CD14-positive monocyte (primary cell): Measurements from ENCODE around the gene RPS5. TPM values are rescaled to one million over a fixed set of nuclear protein-coding genes. Genes with fewer than 3 reads are reported as not detected.

Source experiments
- DNase-seq, 3 donors: peaks; one replicate each; pipeline ENCODE4 v3.0.0-alpha.2; 2011 to 2022
- H2AFZ ChIP-seq: 2 replicates; pipeline ENCODE4 v1.6.0; 2012; ENCODE audit warnings: mild to moderate bottlenecking, low read depth, low read length, inconsistent platforms; ENCODE audit not compliant: insufficient read depth, poor library complexity, severe bottlenecking
- H3K27ac ChIP-seq, 2 donors: 1 replicate in 1 of 2; 2 replicates in 1 of 2; pipeline ENCODE4 v1.5.1; 2012 to 2013; ENCODE audit warnings: low read length in 2 of 2, control low read depth in 1 of 2, inconsistent platforms in 1 of 2, low read depth in 1 of 2, mild to moderate bottlenecking in 1 of 2
- H3K27me3 ChIP-seq, 2 donors: one replicate each; pipeline versions ENCODE4 v1.6.0 to v1.6.1; 2011 to 2013; ENCODE audit warnings: low read length in 2 of 2; ENCODE audit not compliant: control insufficient read depth in 2 of 2, insufficient read depth in 2 of 2
- H3K36me3 ChIP-seq, 2 donors: replicated peaks in 1 of 2; 1 replicate in 1 of 2; 2 replicates in 1 of 2; pipeline versions ENCODE4 v1.5.1 to v1.6.1; 2012 to 2013; ENCODE audit warnings: low read length in 2 of 2, control low read depth in 1 of 2, inconsistent platforms in 1 of 2, mild to moderate bottlenecking in 1 of 2; ENCODE audit not compliant: insufficient read depth in 2 of 2, control insufficient read depth in 1 of 2
- H3K4me1 ChIP-seq, 2 donors: 1 replicate in 1 of 2; 2 replicates in 1 of 2; pipeline versions ENCODE4 v1.5.1 to v1.6.1; 2012 to 2013; ENCODE audit warnings: low read length in 2 of 2, control low read depth in 1 of 2, inconsistent platforms in 1 of 2, mild to moderate bottlenecking in 1 of 2, moderate library complexity in 1 of 2; ENCODE audit not compliant: insufficient read depth in 2 of 2, control insufficient read depth in 1 of 2
- H3K4me2 ChIP-seq: replicated peaks from 2 replicates; pipeline ENCODE3; 2012; ENCODE audit warnings: low read length, moderate library complexity, mild to moderate bottlenecking; ENCODE audit not compliant: poor library complexity, severe bottlenecking; ENCODE audit errors: extremely low read depth
- H3K4me3 ChIP-seq, 3 experiments: fragments of 200-600 bp in 1 of 3; sonication (generic) in 1 of 3; replicated peaks in 1 of 3; 1 replicate in 2 of 3; 2 replicates in 1 of 3; pipeline ENCODE4 v1.5.1; 2011 to 2013; ENCODE audit warnings: low read length in 3 of 3, mild to moderate bottlenecking in 3 of 3, control low read depth in 2 of 3, low read depth in 2 of 3, inconsistent platforms in 1 of 3, moderate library complexity in 1 of 3
- H3K79me2 ChIP-seq: 2 replicates; pipeline ENCODE4 v1.6.0; 2012; ENCODE audit warnings: mild to moderate bottlenecking, control low read depth, inconsistent platforms, low read length, moderate library complexity; ENCODE audit not compliant: insufficient read depth
- H3K9ac ChIP-seq: 2 replicates; pipeline ENCODE4 v1.6.0; 2017; ENCODE audit warnings: low read length, mild to moderate bottlenecking; ENCODE audit not compliant: insufficient read depth, poor library complexity, severe bottlenecking
- H3K9me3 ChIP-seq, 2 donors: replicated peaks in 1 of 2; 1 replicate in 1 of 2; 2 replicates in 1 of 2; pipeline versions ENCODE4 v1.5.1 to v1.6.1; 2012 to 2013; ENCODE audit warnings: low read length in 2 of 2, control low read depth in 1 of 2; ENCODE audit not compliant: control insufficient read depth in 1 of 2, insufficient read depth in 1 of 2
- H4K20me1 ChIP-seq: 2 replicates; pipeline ENCODE4 v1.6.0; 2012; ENCODE audit warnings: mild to moderate bottlenecking, low read length, control low read depth, moderate library complexity; ENCODE audit not compliant: insufficient read depth
- H3K27ac Mint-ChIP-seq, 7 donors: one replicate each; pipeline ENCODE4 v1.8.0; 2020; ENCODE audit warnings: mild to moderate bottlenecking in 7 of 7, mixed read lengths in 7 of 7, moderate library complexity in 6 of 7, inconsistent platforms in 2 of 7
- H3K27me3 Mint-ChIP-seq, 3 donors: one replicate each; pipeline ENCODE4 v1.8.0; 2021 to 2022; ENCODE audit warnings: low read depth in 3 of 3, mild to moderate bottlenecking in 3 of 3, mixed read lengths in 3 of 3, moderate library complexity in 3 of 3, inconsistent platforms in 1 of 3
- H3K36me3 Mint-ChIP-seq, 2 donors: one replicate each; pipeline ENCODE4 v1.8.0; 2020; ENCODE audit warnings: mixed read lengths in 2 of 2, inconsistent platforms in 1 of 2, mild to moderate bottlenecking in 1 of 2
- H3K4me1 Mint-ChIP-seq: one replicate; pipeline ENCODE4 v1.8.0; 2020; ENCODE audit warnings: mild to moderate bottlenecking, mixed read lengths
- H3K4me3 Mint-ChIP-seq, 2 donors: one replicate each; pipeline ENCODE4 v1.8.0; 2020; ENCODE audit warnings: mild to moderate bottlenecking in 2 of 2, mixed read lengths in 2 of 2, moderate library complexity in 1 of 2
- H3K9me3 Mint-ChIP-seq, 7 donors: one replicate each; pipeline ENCODE4 v1.8.0; 2020 to 2022; ENCODE audit warnings: mixed read lengths in 7 of 7, mild to moderate bottlenecking in 6 of 7, moderate library complexity in 6 of 7, inconsistent platforms in 2 of 7
- CTCF ChIP-seq: fragments of 200-600 bp; IDR thresholded peaks from one replicate; pipeline ENCODE4 v1.8.0; 2022; ENCODE audit warnings: antibody characterized with exemption, mild to moderate bottlenecking
- WGBS: methylation state at CpG from one replicate; pipeline ENCODE4 v1.1.5; 2013; ENCODE audit warnings: missing lambda C conversion rate; ENCODE audit not compliant: insufficient coverage; 5-methylcytosine and 5-hydroxymethylcytosine counted together
- intact Hi-C, 2 donors: fragments of 100-400 bp; cut with micrococcal nuclease; formaldehyde crosslinking; loops; one replicate each; pipeline versions ENCODE4 v1.15.0 to v1.15.1; 2023
- polyA plus RNA-seq, 3 donors: library from polyadenylated mRNA; depleted of rRNA in 1 of 3; unstranded in 2 of 3; stranded (reverse) in 1 of 3; fragments of 300-500 nt in 2 of 3; fragments of >200 nt in 1 of 3; fragmentation: Illumina TruSeq in 2 of 3; gene quantifications; 1 replicate in 2 of 3; 2 replicates in 1 of 3; pipeline ENCODE4 v1.2.3, GENCODE V29; 2012 to 2021

RPS5 gene
- polyA plus RNA-seq, 3 donors, result 485 to 1,381 (median 580) TPM

- Histone ChIP-seq H3K4me2 (no peak overlapping the region), H3K27me3 (no peaks in the 10 kb centered on the region), H3K4me3 (peak overlapping the region in 1 of 3 experiments; percentile 40), H3K9me3 (peaks cover 93 to 94% of the 10 kb centered on the region in 2 donors), H3K79me2 (peaks cover 5% of the 10 kb centered on the region), H3K27ac (no peak overlapping the region), H3K36me3 (peaks cover 30 to 65% of the 10 kb centered on the region in 2 donors), H2AFZ (no peak overlapping the region), H3K4me1 (peaks cover 2% of the 10 kb centered on the region in 2 donors), H3K9ac (no peak overlapping the region), H4K20me1 (no peaks in the 10 kb centered on the region)
- WGBS, result 80% methylated on average over 1 of the region's 2 CpGs
- intact Hi-C loops, result no loop called here
- DNase-seq, result no peak
- H3K36me3 Mint-ChIP-seq, result peaks cover 43 to 62% of the 10 kb centered on the region in 2 donors
- peaks cover 4% of the 10 kb centered on the region for H3K4me1 Mint-ChIP-seq
- H3K4me3 Mint-ChIP-seq, result no peak overlapping the region
- H3K27me3 Mint-ChIP-seq, result peaks cover 0 to 2% (median 2%) of the 10 kb centered on the region in 3 donors
- peaks cover 72 to 100% (median 99%) of the 10 kb centered on the region in 7 donors for H3K9me3 Mint-ChIP-seq
- no peak for TF ChIP-seq CTCF
- H3K27ac Mint-ChIP-seq, result no peak overlapping the region
These were observed 47.1 kb downstream of the RPS5 start for GRCh38 chr19:58434217-58434616.

GRCh38 chr19:58439576-58440554 is 52.8 kb downstream of the RPS5 start, which contains the start of gene ZNF132:
TSS of gene ZNF132 (minus strand) at chr19:58440153. CDS start at chr19:58439821, 332 bp downstream.
- H3K36me3 ChIP-seq, result peaks cover 18 to 34% of the 10 kb centered on the region in 2 donors
- H3K9ac ChIP-seq, result peak within 1 kb of the TSS; percentile 78
- Mint-ChIP-seq H3K36me3 (peaks cover 39 to 49% of the 10 kb centered on the region in 2 donors), H3K4me1 (peaks cover 16% of the 10 kb centered on the region), H3K27ac (peak within 1 kb of the TSS; percentile 93 to 98 (median 95)), H3K27me3 (peaks cover 3 to 14% (median 14%) of the 10 kb centered on the region in 3 donors), H3K4me3 (peak within 1 kb of the TSS; percentile 86 to 93), H3K9me3 (peaks cover 61 to 85% (median 76%) of the 10 kb centered on the region in 7 donors)
- peak within 1 kb of the TSS; percentile 94 for H2AFZ ChIP-seq
- H4K20me1 ChIP-seq, result no peaks in the 10 kb centered on the region
- peak within 1 kb of the TSS; percentile 81 to 93 for H3K27ac ChIP-seq
- TF ChIP-seq CTCF, result no peak
- H3K4me2 ChIP-seq, result peak within 1 kb of the TSS; percentile 76
- peaks cover 0 to 3% of the 10 kb centered on the region in 2 donors for H3K27me3 ChIP-seq
- DNase-seq, result peak; percentile 100
- 4% methylated on average over 57 of the region's 59 CpGs for WGBS
- H3K4me3 ChIP-seq, result peak within 1 kb of the TSS; percentile 47 to 81 (median 79)
- intact Hi-C loops, result loop anchor here in 1 of 2 donors (1.0 to 2.0 kb wide), 3 partner anchors 11 to 53 kb away; partner anchors contain the start of genes RPS5 and ZNF324B
- H3K4me1 ChIP-seq, result peaks cover 16% of the 10 kb centered on the region in 2 donors
- H3K79me2 ChIP-seq, result peaks cover 8% of the 10 kb centered on the region
- H3K9me3 ChIP-seq, result peaks cover 48 to 71% of the 10 kb centered on the region in 2 donors
